Measurements from ENCODE around the gene ZSCAN10. TPM values are rescaled to one million over a fixed set of nuclear protein-coding genes. Genes with fewer than 3 reads are reported as not detected.

The ZSCAN10 gene
- total and polyA plus RNA-seq, 9 of the 15 experiments (the other 6 are each of a cell fraction or from before 2014, with no cell fraction given) = 0.22 TPM; not detected in 8

DNA sequence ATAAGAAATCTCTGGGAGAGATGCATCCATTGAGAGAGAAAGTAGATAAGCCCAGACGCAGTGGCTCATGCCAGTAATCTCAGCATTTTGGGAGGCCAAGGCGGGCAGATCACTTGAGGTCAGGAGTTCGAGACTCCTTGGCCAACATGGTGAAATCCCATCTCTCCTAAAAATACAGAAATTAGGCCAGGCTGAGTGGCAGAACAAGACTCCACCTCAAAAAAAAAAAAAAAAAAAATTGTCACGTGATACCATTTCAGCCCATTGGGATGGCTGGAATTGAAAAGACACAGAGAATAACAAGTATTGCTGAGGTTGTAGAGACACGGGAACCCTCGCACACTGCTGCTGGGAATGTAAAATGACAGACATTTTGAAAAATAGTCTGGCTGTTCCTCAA lies 36.5 kb downstream of the ZSCAN10 start (continued):
- TF ChIP-seq OTX1 (CRISPR knock-in tag; IDR thresholded peaks at IDR 0.05) = no peak
- TF ChIP-seq SIN3A (IDR thresholded peaks at IDR 0.05; ENCODE audit: borderline replicate concordance in 2 of 2, control insufficient read depth in 1 of 2, low read depth in 2 of 2, low read length in 2 of 2) = no peak
- no peak for TF ChIP-seq SREBF2 (CRISPR knock-in tag; IDR thresholded peaks at IDR 0.05)
- no peak for TF ChIP-seq ZNF282 (CRISPR knock-in tag; IDR thresholded peaks at IDR 0.05)
- TF ChIP-seq MAFF (IDR thresholded peaks at IDR 0.05; ENCODE audit: low read length) = no peak
- TF ChIP-seq ZNF699 (CRISPR knock-in tag; IDR thresholded peaks at IDR 0.05; ENCODE audit: insufficient replicate concordance) = no peak
- TF ChIP-seq, protein P1, sequence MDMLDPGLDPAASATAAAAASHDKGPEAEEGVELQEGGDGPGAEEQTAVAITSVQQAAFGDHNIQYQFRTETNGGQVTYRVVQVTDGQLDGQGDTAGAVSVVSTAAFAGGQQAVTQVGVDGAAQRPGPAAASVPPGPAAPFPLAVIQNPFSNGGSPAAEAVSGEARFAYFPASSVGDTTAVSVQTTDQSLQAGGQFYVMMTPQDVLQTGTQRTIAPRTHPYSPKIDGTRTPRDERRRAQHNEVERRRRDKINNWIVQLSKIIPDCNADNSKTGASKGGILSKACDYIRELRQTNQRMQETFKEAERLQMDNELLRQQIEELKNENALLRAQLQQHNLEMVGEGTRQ (CRISPR knock-in tag; IDR thresholded peaks at IDR 0.05) = peak; percentile 21; the same call in 1 of the 2 replicates
- TF ChIP-seq MCM5 (IDR thresholded peaks at IDR 0.05; ENCODE audit: low read depth) = no peak
- no peak for TF ChIP-seq ZFP30 (CRISPR knock-in tag; IDR thresholded peaks at IDR 0.05; ENCODE audit: borderline replicate concordance)
- TF ChIP-seq RBM22 (IDR thresholded peaks at IDR 0.05; ENCODE audit: low read depth, low read length, poor library complexity, severe bottlenecking) = no peak
- peak; percentile 93 for TF ChIP-seq RAD51 (IDR thresholded peaks at IDR 0.05; ENCODE audit: borderline replicate concordance, low read depth)
- no peak for TF ChIP-seq BRF1 (IDR thresholded peaks at IDR 0.05; ENCODE audit: borderline replicate concordance, extremely low read depth, insufficient read length)
- TF ChIP-seq, protein P2, sequence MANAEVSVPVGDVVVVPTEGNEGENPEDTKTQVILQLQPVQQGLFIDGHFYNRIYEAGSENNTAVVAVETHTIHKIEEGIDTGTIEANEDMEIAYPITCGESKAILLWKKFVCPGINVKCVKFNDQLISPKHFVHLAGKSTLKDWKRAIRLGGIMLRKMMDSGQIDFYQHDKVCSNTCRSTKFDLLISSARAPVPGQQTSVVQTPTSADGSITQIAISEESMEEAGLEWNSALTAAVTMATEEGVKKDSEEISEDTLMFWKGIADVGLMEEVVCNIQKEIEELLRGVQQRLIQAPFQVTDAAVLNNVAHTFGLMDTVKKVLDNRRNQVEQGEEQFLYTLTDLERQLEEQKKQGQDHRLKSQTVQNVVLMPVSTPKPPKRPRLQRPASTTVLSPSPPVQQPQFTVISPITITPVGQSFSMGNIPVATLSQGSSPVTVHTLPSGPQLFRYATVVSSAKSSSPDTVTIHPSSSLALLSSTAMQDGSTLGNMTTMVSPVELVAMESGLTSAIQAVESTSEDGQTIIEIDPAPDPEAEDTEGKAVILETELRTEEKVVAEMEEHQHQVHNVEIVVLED (CRISPR knock-in tag; IDR thresholded peaks at IDR 0.05) = no peak
- no peak for TF ChIP-seq FOXK2 (conservative IDR thresholded peaks at IDR 0.05 in 1 of 2, IDR thresholded peaks at IDR 0.05 in 1 of 2; ENCODE audit: low read depth in 2 of 2)
- TF ChIP-seq NR2C1 (IDR thresholded peaks at IDR 0.05) = no peak
- TF ChIP-seq NR2C1 (tag; IDR thresholded peaks at IDR 0.05) = no peak
- TF ChIP-seq, protein P3, sequence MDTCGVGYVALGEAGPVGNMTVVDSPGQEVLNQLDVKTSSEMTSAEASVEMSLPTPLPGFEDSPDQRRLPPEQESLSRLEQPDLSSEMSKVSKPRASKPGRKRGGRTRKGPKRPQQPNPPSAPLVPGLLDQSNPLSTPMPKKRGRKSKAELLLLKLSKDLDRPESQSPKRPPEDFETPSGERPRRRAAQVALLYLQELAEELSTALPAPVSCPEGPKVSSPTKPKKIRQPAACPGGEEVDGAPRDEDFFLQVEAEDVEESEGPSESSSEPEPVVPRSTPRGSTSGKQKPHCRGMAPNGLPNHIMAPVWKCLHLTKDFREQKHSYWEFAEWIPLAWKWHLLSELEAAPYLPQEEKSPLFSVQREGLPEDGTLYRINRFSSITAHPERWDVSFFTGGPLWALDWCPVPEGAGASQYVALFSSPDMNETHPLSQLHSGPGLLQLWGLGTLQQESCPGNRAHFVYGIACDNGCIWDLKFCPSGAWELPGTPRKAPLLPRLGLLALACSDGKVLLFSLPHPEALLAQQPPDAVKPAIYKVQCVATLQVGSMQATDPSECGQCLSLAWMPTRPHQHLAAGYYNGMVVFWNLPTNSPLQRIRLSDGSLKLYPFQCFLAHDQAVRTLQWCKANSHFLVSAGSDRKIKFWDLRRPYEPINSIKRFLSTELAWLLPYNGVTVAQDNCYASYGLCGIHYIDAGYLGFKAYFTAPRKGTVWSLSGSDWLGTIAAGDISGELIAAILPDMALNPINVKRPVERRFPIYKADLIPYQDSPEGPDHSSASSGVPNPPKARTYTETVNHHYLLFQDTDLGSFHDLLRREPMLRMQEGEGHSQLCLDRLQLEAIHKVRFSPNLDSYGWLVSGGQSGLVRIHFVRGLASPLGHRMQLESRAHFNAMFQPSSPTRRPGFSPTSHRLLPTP (IDR thresholded peaks at IDR 0.05; ENCODE audit: borderline replicate concordance, extremely low read depth, insufficient read length) = no peak
- TF ChIP-seq, protein P4, sequence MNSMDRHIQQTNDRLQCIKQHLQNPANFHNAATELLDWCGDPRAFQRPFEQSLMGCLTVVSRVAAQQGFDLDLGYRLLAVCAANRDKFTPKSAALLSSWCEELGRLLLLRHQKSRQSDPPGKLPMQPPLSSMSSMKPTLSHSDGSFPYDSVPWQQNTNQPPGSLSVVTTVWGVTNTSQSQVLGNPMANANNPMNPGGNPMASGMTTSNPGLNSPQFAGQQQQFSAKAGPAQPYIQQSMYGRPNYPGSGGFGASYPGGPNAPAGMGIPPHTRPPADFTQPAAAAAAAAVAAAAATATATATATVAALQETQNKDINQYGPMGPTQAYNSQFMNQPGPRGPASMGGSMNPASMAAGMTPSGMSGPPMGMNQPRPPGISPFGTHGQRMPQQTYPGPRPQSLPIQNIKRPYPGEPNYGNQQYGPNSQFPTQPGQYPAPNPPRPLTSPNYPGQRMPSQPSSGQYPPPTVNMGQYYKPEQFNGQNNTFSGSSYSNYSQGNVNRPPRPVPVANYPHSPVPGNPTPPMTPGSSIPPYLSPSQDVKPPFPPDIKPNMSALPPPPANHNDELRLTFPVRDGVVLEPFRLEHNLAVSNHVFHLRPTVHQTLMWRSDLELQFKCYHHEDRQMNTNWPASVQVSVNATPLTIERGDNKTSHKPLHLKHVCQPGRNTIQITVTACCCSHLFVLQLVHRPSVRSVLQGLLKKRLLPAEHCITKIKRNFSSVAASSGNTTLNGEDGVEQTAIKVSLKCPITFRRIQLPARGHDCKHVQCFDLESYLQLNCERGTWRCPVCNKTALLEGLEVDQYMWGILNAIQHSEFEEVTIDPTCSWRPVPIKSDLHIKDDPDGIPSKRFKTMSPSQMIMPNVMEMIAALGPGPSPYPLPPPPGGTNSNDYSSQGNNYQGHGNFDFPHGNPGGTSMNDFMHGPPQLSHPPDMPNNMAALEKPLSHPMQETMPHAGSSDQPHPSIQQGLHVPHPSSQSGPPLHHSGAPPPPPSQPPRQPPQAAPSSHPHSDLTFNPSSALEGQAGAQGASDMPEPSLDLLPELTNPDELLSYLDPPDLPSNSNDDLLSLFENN (IDR thresholded peaks at IDR 0.05; ENCODE audit: low read depth in 2 of 2, low read length in 2 of 2) = no peak
- TF ChIP-seq MYBL2 (IDR thresholded peaks at IDR 0.05; ENCODE audit: low read depth) = no peak
- no peak for TF ChIP-seq MYBL2 (CRISPR knock-in tag; IDR thresholded peaks at IDR 0.05; ENCODE audit: borderline replicate concordance)
